A172 (cell line): Measurements from ENCODE around the gene TNFRSF13B. TPM values are rescaled to one million over a fixed set of nuclear protein-coding genes. Genes with fewer than 3 reads are reported as not detected.
"Not testable (repeated sequence)": the region's sequence is repeated elsewhere in the genome, so short reads cannot be mapped to it uniquely, and the experiment has no call there.

Experiments used
- DNase-seq: peaks from one replicate; pipeline ENCODE4 v3.0.0-alpha.2; 2015; ENCODE audit warnings: low spot score
- total RNA-seq: library from RNA; depleted of rRNA; stranded (reverse); fragments of >200 nt; shearing (Covaris generic); gene quantifications from 2 replicates; pipeline ENCODE4 v1.2.3, GENCODE V29; 2014; rRNA removed

The TNFRSF13B gene
- total RNA-seq, result not detected in 2 replicates

GRCh38 chr17:16971458-16972338 lies at the start of gene TNFRSF13B:
Gene TNFRSF13B (minus strand): TSS chr17:16972118. CDS start chr17:16972075, 43 bp downstream.
- no peak for DNase-seq

- DNase-seq, result peak; percentile 95
Observed at GRCh38 chr17:17021194-17021863, 49.4 kb upstream of the TNFRSF13B start.

- DNase-seq, result no peak
Observed at GRCh38 chr17:17020821-17021193, 48.9 kb upstream of the TNFRSF13B start.

GRCh38 chr17:17019891-17020456 lies 48.1 kb upstream of the TNFRSF13B start:
- DNase-seq, result no peak

- no peak for DNase-seq
Observed at GRCh38 chr17:17019430-17019762, 47.5 kb upstream of the TNFRSF13B start.

GRCh38 chr17:17018612-17019429 lies 46.9 kb upstream of the TNFRSF13B start:
- DNase-seq, result no peak

GRCh38 chr17:17018021-17018441 lies 46.1 kb upstream of the TNFRSF13B start:
- no peak for DNase-seq

- no peak for DNase-seq
Observed at GRCh38 chr17:17017343-17018014, 45.6 kb upstream of the TNFRSF13B start.

GRCh38 chr17:17016199-17017197 lies 44.6 kb upstream of the TNFRSF13B start:
- not testable (repeated sequence) for DNase-seq

GRCh38 chr17:17015230-17015629 lies 43.3 kb upstream of the TNFRSF13B start:
- no peak for DNase-seq

- DNase-seq, result peak; percentile 94
Observed at GRCh38 chr17:17014748-17015124, 42.8 kb upstream of the TNFRSF13B start.

GRCh38 chr17:17013828-17014747 lies 42.2 kb upstream of the TNFRSF13B start:
- not testable (repeated sequence) for DNase-seq

- peak; percentile 97 for DNase-seq
Observed at GRCh38 chr17:17011043-17011907, 39.4 kb upstream of the TNFRSF13B start.

GRCh38 chr17:17010545-17011034 lies 38.7 kb upstream of the TNFRSF13B start:
- not testable (repeated sequence) for DNase-seq

GRCh38 chr17:17009972-17010371 lies 38.1 kb upstream of the TNFRSF13B start:
- DNase-seq, result not testable (repeated sequence)

GRCh38 chr17:17008621-17009397 lies 36.9 kb upstream of the TNFRSF13B start:
- not testable (repeated sequence) for DNase-seq

- DNase-seq, result not testable (repeated sequence)
Observed at GRCh38 chr17:17007891-17008290, 36.0 kb upstream of the TNFRSF13B start.
